HG03095 (cell line): Measurements from ENCODE around the gene AACS.
"Not testable (repeated sequence)": the region's sequence is repeated elsewhere in the genome, so short reads cannot be mapped to it uniquely, and the experiment has no call there.

Source experiments
- ATAC-seq: cut with Tn5 transposase; IDR thresholded peaks from one replicate; pipeline ENCODE4 v1.9.1; 2021; ENCODE audit warnings: moderate library complexity; ENCODE audit not compliant: unreplicated experiment

AACS gene, protein sequence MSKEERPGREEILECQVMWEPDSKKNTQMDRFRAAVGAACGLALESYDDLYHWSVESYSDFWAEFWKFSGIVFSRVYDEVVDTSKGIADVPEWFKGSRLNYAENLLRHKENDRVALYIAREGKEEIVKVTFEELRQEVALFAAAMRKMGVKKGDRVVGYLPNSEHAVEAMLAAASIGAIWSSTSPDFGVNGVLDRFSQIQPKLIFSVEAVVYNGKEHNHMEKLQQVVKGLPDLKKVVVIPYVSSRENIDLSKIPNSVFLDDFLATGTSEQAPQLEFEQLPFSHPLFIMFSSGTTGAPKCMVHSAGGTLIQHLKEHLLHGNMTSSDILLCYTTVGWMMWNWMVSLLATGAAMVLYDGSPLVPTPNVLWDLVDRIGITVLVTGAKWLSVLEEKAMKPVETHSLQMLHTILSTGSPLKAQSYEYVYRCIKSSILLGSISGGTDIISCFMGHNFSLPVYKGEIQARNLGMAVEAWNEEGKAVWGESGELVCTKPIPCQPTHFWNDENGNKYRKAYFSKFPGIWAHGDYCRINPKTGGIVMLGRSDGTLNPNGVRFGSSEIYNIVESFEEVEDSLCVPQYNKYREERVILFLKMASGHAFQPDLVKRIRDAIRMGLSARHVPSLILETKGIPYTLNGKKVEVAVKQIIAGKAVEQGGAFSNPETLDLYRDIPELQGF

DNA sequence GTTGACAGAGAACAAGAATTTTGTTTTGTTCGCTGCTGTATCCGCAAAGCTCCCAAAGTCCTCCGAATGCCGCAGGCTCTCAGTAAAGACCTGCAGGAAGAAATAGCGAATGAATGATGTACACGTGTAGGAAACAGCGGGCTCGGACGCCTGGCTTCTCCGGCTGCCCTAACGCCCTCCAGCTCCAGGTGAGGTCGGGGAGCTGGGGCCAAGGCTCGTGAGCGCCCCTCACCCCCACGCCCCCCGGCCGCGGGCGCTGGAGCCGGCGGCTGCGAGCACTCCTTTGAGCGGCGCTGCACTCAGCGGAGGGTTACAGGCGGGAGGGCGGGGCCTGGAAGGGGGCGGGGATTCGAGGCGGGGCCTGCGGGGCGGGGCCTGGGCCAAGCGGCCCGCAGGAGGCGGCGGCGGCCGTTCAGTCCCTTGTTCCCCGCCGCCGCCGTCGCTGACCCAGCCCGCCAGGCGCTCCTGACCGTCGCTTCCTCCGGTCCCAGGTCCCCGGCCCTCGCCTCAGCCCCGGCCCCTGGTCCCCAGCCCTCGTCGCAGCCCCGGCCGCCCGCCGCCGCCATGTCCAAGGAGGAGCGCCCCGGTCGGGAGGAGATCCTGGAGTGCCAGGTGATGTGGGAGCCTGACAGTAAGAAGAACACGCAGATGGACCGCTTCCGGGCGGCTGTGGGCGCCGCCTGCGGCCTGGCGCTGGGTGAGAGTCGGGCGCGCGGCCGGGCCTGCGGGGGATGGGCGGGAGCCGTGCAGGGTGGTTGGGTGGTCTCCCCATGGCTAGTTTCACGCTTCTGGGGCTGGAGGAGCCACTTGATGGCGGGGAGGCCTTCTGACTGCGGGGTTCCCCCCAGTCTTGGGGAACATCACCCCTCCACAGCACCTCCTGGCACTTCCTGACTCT lies at the start of gene AACS:
Gene AACS (plus strand): TSS at position 415 of the 898 bp plus-strand sequence. CDS start 150 bp downstream, at position 565.
- ATAC-seq, result peak; percentile 94

DNA sequence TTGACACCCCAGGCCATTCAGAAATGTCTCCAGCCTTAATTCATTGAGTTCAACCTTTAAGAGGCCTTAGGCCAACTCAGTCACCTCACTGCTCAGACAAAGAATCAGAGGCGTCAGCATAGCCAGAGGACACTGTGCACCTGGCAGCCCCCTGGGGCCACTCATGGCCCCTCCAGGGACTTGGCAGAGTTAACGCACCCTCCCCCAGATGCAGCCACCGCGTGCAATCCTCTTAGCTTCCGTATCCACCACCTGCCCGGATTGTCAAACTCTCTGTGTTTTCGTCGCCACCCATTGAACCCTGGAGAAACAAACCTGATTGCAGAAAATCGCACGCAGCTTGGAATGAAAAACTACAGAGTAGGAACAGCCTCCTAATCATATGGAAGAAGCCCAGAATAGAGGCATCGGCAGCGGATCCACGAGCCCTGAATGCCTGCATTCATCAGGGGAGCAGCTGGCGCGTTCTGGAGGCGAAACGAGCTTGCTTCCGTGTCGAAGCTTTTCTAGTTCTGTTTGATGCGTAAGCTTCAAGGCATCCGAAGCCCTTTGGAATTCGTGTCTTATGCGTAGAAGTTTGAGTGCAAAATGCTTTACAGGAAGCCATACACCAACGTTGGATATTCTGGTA lies 49.4 kb upstream of the AACS start:
- no peak for ATAC-seq

DNA sequence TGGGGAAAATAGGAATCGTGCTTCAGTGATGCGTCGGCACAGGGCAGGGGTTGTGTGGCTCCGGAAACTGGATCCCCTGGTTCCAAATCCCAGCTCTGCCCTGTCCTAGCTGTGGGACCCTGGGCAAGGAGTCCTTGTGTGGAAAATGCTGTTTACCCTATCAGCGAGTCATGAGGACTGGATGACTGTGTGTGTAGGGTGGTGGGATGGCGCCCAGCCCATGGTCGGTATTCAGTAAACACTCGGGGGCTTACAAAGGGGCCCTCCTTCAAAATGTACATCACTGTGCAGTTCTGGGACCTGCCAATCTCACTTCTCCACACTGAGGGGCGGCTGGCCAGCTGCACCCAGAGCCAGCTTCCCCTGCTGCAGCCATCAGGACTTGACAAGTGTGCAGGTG lies 47.4 kb upstream of the AACS start:
- ATAC-seq, result no peak

DNA sequence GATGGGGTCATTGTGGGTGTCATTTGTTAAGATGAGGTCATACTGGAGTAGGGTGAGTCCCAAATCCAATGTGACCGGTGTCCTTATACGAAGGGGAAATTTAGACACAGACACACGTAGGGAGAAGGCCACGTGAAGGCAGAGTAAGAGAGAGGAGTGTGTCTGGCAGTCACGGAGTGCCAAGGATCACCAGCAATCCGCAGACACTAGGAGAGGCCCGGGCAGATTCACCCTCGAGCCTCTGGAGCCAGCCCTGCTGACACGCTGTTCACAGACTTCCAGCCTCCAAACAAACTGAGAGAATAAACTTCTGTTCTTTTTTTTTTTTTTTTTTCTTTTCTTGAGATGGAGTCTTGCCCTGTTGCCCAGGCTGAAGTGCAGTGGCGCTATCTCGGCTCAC lies 46.9 kb upstream of the AACS start:
- ATAC-seq, result no peak

DNA sequence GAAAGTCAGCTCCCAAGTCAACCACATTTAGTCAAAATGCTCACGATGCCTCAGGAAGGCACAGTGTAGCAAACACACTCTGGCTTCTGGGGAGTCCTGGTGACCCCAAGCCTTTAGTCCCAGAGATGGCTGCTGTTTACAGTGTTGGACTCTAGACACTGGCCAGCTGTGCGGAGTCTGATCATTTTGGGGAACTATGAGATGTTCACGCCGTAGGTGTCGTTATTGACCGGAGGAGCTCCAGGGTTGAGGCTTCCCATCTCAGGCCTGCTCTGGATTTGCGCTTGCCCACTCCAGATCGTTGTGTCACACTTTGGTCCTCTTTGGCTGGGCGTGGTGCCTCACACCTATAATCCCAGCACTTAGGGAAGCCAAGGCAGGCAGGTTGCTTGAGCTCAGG lies 44.1 kb upstream of the AACS start:
- no peak for ATAC-seq

GRCh38 chr12:125021771-125022170 lies 43.5 kb upstream of the AACS start:
- no peak for ATAC-seq

GRCh38 chr12:125023065-125023464 lies 42.2 kb upstream of the AACS start:
- no peak for ATAC-seq

DNA sequence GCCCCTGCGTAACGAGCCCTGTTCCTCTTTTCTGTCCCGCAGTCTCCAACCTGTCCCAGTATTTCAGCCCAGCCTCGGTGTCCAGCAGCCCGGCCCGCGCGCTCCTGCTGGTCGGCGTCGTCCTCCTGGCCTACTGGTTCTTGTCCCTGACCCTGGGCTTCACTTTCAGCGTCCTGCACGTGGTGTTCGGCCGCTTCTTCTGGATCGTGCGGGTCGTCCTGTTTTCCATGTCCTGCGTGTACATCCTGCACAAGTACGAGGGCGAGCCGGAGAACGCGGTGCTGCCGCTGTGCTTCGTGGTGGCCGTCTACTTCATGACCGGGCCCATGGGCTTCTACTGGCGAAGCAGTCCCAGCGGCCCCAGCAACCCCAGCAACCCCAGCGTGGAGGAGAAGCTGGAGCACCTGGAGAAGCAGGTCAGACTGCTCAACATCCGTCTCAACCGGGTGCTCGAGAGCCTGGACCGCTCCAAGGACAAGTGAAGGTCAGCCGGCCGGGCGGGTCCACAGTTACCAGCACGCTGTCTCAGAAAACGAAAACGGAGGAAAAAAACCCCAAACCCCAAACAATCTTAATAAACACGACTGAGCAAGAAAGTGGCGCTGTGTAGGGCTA lies 40.2 kb upstream of the AACS start:
- no peak for ATAC-seq

DNA sequence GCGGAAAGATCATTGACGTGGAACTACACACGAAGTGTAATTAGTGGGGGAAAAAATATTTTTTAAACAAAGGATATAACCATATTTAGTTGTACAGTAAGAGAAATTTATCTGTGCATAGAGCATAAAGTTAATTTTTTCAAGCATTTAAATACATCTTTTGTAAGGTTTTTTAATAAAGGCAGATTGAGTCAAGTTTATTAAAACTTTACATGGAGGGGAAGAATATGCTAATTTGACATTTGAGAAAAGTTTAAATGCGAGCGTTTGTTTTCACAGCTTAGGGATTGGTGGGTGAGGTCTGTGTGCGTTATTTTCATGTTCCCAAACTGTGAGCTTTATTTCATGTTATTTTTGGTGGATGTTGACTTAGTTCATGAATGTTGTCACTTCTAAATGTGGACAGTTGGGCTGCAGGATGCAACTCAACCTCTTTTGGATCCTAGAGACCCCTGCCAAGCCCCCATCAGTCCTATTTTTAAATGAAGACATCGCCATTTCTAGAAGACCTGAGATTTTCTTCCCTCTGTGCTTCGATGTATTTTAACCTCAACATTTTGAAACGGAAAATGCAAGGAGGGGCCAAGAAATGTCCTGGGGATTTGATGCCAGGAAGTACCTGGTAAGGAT lies 39.5 kb upstream of the AACS start:
- no peak for ATAC-seq

GRCh38 chr12:125028106-125028505 lies 37.1 kb upstream of the AACS start:
- no peak for ATAC-seq

GRCh38 chr12:125029761-125030358 lies 35.4 kb upstream of the AACS start:
- no peak for ATAC-seq

DNA sequence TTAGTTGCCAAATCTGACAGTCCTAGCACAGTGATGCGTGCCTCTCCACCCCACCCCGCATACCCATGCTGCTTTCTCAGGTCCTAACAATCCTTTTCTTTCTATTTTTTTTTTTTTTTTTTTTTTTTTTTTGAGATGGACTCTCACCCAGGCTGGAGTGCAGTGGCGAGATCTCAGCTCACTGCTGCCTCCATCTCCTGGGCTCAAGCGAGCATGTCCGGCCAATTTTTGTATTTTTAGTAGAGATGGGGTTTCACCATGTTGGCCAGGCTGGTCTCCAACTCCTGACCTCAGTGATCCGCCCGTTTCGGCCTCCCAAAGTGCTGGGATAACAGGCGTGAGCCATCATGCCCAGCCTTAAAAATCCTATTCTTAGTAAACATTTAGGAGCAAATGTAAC lies 33.8 kb upstream of the AACS start:
- not testable (repeated sequence) for ATAC-seq

DNA sequence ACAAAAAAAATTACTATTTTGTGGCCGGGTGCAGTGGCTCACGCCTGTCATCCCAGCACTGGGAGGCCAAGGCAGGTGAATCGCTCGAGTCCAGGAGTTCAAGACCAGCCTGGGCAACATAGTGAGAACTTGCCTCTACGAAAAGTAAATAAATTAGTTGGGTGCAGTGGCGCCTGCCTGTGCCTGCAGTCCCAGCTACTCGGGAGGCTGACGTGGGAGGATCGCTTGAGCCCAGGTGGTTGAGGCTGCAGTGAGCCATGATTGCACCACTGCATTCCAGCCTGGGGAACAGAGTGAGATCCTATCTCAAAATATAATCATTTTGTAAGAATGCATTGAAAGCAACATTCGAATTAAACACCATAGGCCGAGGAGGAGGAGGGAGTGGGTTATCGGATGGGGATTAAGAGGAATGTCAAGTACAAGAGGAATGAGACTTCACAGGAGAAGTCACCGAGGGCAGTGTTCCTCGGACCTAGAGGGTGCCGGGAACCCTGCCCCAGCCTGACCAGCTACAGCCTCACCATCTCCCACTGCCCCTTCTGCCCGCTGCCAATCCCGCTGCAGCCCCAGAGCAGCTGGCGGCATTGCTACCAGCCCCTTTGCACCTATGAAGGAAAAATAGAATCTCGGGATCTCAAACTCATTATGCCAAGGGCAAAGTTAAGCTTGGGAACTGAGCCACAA lies 32.6 kb upstream of the AACS start:
- no peak for ATAC-seq

DNA sequence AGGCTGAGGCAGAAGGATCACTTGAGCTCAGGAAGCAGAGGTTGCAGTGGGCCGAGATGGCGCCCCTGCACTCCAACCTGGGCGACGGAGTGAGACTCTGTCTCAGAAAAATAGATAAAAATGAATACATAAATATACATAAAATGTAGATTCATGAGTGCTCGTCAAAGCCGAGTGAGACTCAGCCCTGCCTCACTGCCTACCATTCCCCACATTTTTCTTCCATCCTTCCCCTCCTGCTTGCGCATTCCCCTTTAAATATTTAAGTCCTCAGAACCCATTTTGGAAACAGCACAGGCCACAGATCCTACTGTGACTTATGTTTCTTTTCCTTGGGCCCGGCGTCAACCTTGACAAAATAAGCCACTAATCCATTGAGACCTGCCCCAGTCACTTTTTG lies 31.9 kb upstream of the AACS start:
- no peak for ATAC-seq

DNA sequence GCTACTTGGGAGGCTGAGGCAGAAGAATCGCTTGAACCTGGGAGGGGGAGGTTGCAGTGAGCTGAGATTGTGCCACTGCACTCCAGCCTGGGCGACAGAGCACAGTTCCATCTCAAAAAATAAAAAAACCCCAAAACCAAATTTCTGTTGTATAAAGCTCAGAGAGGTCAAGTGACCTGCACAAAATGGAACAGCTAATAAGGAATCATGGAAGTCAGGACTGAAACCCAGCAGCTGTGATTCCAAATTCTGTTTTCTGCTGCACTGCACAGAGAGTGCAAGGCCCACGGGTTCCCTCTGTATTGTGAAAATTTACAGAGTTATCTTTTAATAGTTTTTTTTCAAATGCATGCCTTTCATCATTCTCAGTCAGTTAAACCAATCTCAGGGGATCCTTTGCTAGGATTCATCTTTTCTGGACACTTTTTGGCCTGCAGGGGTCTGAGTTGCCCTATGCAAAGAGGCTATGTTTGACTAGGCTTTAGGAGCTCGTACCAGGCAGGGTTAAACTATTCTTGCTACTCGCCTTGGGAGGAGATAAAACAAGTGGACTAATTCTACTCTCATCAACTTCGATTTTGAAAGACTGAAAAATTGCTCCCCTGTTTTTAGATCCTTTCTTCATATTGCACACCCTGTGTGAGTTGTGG lies 26.1 kb upstream of the AACS start:
- no peak for ATAC-seq

DNA sequence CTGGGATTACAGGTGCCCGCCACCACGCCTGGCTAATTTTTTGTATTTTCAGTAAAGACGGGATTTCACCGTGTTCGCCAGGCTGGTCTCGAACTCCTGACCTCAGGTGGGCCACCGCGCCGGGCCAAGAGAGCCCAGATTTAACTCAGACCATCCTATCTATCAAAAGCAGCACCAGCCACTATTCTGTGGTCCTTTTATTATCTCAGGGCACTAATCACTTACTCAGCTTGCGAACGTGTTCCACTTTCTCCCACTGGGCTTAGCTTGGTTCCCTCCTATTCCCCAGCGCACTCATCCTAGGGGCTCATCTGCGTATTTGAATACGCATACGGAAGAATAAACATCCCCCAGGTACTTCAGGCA lies 16.2 kb upstream of the AACS start:
- no peak for ATAC-seq

DNA sequence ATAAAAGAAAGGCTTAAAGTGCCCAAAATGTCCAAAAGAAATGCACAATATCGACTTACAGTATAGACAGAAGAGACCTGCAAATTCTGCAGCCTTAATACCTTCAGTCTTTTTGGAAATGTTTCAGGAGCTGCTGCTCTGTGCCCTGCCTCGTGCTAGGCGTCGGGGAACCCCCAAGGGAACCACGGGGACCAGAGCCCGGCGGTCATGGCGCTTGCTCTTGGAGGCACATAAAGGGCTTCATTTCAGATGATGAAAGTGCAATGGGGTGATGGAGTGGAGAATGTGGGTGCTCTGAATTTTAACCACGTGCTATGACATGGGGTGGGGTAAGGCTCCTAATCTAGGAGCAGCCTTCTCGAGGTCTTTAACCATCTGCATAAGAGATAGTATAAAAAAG lies 14.8 kb upstream of the AACS start:
- no peak for ATAC-seq

DNA sequence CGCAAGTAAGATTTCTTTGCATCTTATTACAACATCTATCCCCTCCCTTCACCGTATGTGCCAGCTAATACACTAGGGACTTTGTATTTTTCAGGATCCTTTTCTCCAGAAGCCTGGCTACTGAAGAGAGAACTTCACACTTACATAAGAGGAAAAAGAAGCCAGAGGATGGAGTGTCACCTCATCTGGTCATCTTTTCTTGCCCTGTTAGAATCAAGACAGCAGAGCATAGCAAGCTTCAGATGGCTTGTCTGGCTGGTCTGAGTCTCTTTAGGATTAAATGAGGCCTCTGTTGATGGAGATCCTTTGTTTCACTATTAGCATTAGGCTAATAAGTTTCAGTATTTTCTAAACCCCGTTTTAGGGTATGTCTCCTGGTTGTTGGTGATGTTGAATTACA lies 14.4 kb upstream of the AACS start:
- ATAC-seq, result no peak

DNA sequence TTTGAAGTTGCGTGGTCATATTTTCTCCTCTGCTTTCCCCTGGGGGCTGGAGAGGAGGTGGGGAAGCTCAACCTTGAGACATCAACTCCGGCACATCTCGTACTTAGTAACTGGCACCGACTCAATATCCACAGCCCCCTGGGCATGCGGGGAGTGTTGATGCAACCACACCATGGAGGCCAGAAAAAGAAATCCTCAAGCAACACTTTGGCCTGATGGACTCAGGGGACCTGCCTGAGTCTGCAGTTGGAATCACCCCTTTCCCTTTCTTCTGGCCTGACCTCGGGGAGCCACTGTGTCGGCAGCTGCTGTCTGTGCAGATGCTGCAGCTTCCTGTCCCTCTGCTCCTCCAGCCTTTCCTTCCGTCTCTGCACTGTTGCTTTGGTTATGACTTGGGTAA lies 11.4 kb upstream of the AACS start:
- no peak for ATAC-seq
